22Rv1 (cell line): Measurements from ENCODE around the gene MYLK.

Source experiments
- ZFX ChIP-seq: fragments of 450-650 bp; IDR thresholded peaks from 2 replicates; pipeline ENCODE4 v1.6.1; 2017; ENCODE audit warnings: antibody characterized with exemption, borderline replicate concordance
- TF ChIP-seq, protein P1 (sequence below): fragments of 450-650 bp; IDR thresholded peaks from 2 replicates; pipeline ENCODE4 v1.5.1; 2017; ENCODE audit warnings: mild to moderate bottlenecking

DNA sequence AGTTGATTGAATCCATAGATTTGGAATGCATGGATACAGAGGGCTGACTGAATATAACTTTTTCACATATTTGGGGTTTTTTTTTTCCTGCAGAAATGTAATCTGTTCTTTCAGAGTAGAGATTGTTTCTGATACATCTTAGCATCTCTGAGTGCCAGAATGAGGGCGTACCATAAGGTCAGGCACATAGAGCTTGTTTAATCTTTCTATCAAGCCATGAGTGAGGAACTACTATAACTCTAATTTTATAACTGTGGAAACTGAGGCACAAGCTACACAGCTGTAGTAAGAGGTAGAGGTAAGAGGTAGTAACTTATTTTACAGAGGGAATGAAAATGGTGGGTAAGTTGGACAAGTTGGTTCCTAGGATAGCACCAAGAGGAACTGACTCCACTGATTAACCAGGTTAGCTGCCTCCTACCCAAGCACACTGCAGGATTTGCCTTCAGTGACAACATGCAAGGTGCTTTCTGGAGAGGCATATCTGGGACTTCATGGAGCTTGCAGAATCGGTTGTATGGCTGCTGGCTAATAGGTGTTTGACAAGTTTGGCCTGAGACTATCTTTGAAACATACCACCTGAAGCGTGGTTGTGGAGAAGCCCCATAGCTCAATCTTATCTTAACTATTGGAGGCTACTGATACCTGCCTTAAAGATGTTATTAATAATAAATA, 275.7 kb downstream of the MYLK start:
- TF ChIP-seq, protein P1, sequence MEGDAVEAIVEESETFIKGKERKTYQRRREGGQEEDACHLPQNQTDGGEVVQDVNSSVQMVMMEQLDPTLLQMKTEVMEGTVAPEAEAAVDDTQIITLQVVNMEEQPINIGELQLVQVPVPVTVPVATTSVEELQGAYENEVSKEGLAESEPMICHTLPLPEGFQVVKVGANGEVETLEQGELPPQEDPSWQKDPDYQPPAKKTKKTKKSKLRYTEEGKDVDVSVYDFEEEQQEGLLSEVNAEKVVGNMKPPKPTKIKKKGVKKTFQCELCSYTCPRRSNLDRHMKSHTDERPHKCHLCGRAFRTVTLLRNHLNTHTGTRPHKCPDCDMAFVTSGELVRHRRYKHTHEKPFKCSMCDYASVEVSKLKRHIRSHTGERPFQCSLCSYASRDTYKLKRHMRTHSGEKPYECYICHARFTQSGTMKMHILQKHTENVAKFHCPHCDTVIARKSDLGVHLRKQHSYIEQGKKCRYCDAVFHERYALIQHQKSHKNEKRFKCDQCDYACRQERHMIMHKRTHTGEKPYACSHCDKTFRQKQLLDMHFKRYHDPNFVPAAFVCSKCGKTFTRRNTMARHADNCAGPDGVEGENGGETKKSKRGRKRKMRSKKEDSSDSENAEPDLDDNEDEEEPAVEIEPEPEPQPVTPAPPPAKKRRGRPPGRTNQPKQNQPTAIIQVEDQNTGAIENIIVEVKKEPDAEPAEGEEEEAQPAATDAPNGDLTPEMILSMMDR: no peak
- TF ChIP-seq ZFX: no peak
